SK-N-MC (cell line): Measurements from ENCODE around the gene DLX6.

Source experiments
- EZH2 ChIP-seq: fragments of 200-600 bp; sonication (generic); IDR thresholded peaks from one replicate; pipeline ENCODE4 v1.6.1; 2017; ENCODE audit warnings: antibody characterized with exemption
- FOXP2 ChIP-seq: optimal IDR thresholded peaks from 2 replicates; pipeline ENCODE3; 2011; ENCODE audit warnings: mild to moderate bottlenecking, moderate library complexity; ENCODE audit not compliant: insufficient read depth; ENCODE audit errors: extremely low read length, control extremely low read depth
- POLR2AphosphoS5 ChIP-seq: IDR thresholded peaks from 2 replicates; pipeline ENCODE4 v1.6.1; 2012; ENCODE audit warnings: mild to moderate bottlenecking, low read depth, low read length, borderline replicate concordance

GRCh38 chr7:96993094-96993865, 12.1 kb upstream of the DLX6 start:
- TF ChIP-seq POLR2AphosphoS5, result no peak
- TF ChIP-seq EZH2, result no peak
- no peak for TF ChIP-seq FOXP2
